Tibial nerve (tissue), 4 donors: ENCODE results near the gene MSANTD7. TPM values are rescaled to one million over a fixed set of nuclear protein-coding genes. Genes with fewer than 3 reads are reported as not detected.

ENCODE experiments used
- DNase-seq, 2 donors: peaks; one replicate each; pipeline ENCODE4 v3.0.0-alpha.2; 2019; ENCODE audit warnings: low spot score in 2 of 2
- H3K27ac ChIP-seq, 4 donors: fragments of 200-600 bp; sonication (generic) in 3 of 4; one replicate each; pipeline ENCODE4 v1.5.1; 2017 to 2019; ENCODE audit warnings: mild to moderate bottlenecking in 1 of 4
- H3K27me3 ChIP-seq, 2 donors: fragments of 200-600 bp; sonication (generic) in 1 of 2; one replicate each; pipeline versions ENCODE4 v1.5.1 to v1.6.0; 2017 to 2019
- H3K36me3 ChIP-seq, 3 donors: fragments of 200-600 bp; sonication (generic); one replicate each; pipeline ENCODE4 v1.5.1; 2018 to 2019
- H3K4me1 ChIP-seq, 4 donors: fragments of 200-600 bp; sonication (generic) in 3 of 4; one replicate each; pipeline ENCODE4 v1.5.1; 2017 to 2019
- H3K4me3 ChIP-seq, 4 donors: fragments of 200-600 bp; sonication (generic) in 3 of 4; one replicate each; pipeline ENCODE4 v1.5.1; 2017 to 2019; ENCODE audit warnings: mild to moderate bottlenecking in 1 of 4, moderate library complexity in 1 of 4
- H3K9me3 ChIP-seq, 4 donors: fragments of 200-600 bp; sonication (generic) in 3 of 4; one replicate each; pipeline ENCODE4 v1.5.1; 2017 to 2019
- POLR2A ChIP-seq, 2 donors: fragments of 450-650 bp; IDR thresholded peaks; one replicate each; pipeline ENCODE4 v1.6.1; 2017; ENCODE audit warnings: antibody characterized with exemption in 2 of 2, mild to moderate bottlenecking in 2 of 2, moderate library complexity in 2 of 2
- WGBS, 2 donors: methylation state at CpG; one replicate each; pipeline ENCODE4 v1.1.5; 2018; 5-methylcytosine and 5-hydroxymethylcytosine counted together
- total RNA-seq, 4 donors: library from RNA; depleted of rRNA; stranded (reverse); fragments of >200 nt; gene quantifications; one replicate each; pipeline ENCODE4 v1.1.0, GENCODE V29; 2016

The MSANTD7 gene
- total RNA-seq, 4 donors from 2014 or later, result 6.3 to 11.5 (median 7.9) TPM

GRCh38 chr10:14884082-14884481, 46.0 kb downstream of the MSANTD7 start:
- no peak for TF ChIP-seq POLR2A (IDR thresholded peaks at IDR 0.05)
- H3K9me3 ChIP-seq, result no peaks in the 10 kb centered on the region
- no peak overlapping the region for H3K4me3 ChIP-seq
- peaks cover 0 to 11% (median 3%) of the 10 kb centered on the region in 4 donors for H3K4me1 ChIP-seq
- no peak for DNase-seq
- 81 to 86% methylated on average over 3 of the region's 3 CpGs for WGBS, 2 donors
- no peaks in the 10 kb centered on the region for H3K27me3 ChIP-seq
- H3K36me3 ChIP-seq, result no peaks in the 10 kb centered on the region
- H3K27ac ChIP-seq, result no peak overlapping the region

Other genes with a start within 250 kb of the MSANTD7 start
- 10 to 100 TPM in 3 of 4 donors, 1 to 10 TPM in 1; 9.8 to 26.7 (median 16.9) TPM for gene FAM107B, start 63.4 kb upstream of the MSANTD7 start, total RNA-seq
- 1 to 10 TPM in 3 of 4 donors, not detected in 1; 1.2 to 5.0 (median 4.6) TPM for gene CDNF, start 269 bp upstream of the MSANTD7 start, total RNA-seq
- gene HSPA14, start within 50 bp of the MSANTD7 start, total RNA-seq, result 10 to 100 TPM in 2 of 4 donors, 1 to 10 TPM in 2; 7.8 to 11.3 (median 10.5) TPM
- 1 to 10 TPM; 2.2 to 4.4 (median 3.0) TPM for gene SUV39H2, start 40.6 kb downstream of the MSANTD7 start, total RNA-seq
- gene DCLRE1C, start 115.8 kb downstream of the MSANTD7 start, total RNA-seq, result 10 to 100 TPM in 3 of 4 donors, 1 to 10 TPM in 1; 9.6 to 28.8 (median 17.5) TPM
- gene MEIG1, start 121.1 kb downstream of the MSANTD7 start, total RNA-seq, result not detected
- gene OLAH, start 205.6 kb downstream of the MSANTD7 start, total RNA-seq, result 10 to 100 TPM in 1 of 4 donors, 1 to 10 TPM in 3; 2.9 to 15.3 (median 6.7) TPM